Cardiac fibroblast (primary cell): Measurements from ENCODE around the gene FAM114A2.
"Not testable (repeated sequence)": the region's sequence is repeated elsewhere in the genome, so short reads cannot be mapped to it uniquely, and the experiment has no call there.

Source experiments
- DNase-seq, 2 donors: peaks; one replicate each; pipeline versions ENCODE4 v3.0.0 to v3.0.0-alpha.2; 2010; ENCODE audit warnings: low read depth in 2 of 2
- H3K4me3 ChIP-seq, 2 donors: replicated peaks in 1 of 2; 1 replicate in 1 of 2; 2 replicates in 1 of 2; pipeline ENCODE4 v1.5.1; 2011; ENCODE audit warnings: low read depth in 2 of 2, low read length in 2 of 2, mild to moderate bottlenecking in 2 of 2, moderate library complexity in 1 of 2
- CTCF ChIP-seq: IDR thresholded peaks from one replicate; pipeline ENCODE4 v1.5.1; 2011; ENCODE audit warnings: low read depth, mild to moderate bottlenecking, low read length, inconsistent platforms

FAM114A2 gene

DNA sequence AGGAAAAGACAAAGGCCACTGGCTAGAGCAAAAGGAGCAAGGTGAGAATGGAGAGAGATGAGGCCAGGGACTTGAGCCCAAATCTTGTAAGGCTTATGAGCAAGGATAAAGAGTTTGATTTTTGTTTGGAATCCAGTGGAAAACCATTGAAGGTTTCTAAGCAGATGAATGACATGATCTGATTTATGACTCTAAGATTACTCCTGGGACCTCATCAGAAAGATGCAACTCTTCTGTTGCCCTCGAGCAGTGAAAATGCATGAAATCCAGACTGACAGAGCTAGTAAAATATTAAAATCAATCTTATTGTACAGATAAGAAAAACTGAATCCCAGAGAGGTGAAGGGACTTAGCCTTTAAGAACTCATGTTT is 734 bp upstream of the FAM114A2 start:
- no peak for DNase-seq
- peak overlapping the region; percentile 86 to 88 for H3K4me3 ChIP-seq
- TF ChIP-seq CTCF: no peak

DNA sequence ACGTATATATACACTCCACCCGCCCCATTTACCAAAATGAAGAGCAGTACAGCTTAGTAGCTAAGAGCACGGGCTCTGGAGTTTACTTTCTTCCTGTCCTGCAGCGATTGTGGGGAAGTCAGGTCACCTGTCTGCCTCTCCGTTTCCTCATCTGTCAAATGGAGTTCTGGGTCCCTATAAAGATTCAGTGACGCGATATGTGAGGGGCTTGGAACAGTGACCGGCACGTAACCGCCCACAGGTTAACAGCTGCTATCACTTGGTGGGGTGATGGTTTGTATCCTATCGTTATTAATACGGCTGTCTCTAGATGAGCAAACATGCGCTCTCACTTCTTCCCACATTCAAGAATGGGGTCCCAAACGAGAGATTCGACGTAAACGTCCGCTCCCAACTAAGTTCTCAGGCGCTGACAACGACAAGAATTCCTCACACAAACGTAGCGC is 426 bp downstream of the FAM114A2 start:
- DNase-seq: no peak
- peak overlapping the region; percentile 86 to 88 for H3K4me3 ChIP-seq
- TF ChIP-seq CTCF: no peak

DNA sequence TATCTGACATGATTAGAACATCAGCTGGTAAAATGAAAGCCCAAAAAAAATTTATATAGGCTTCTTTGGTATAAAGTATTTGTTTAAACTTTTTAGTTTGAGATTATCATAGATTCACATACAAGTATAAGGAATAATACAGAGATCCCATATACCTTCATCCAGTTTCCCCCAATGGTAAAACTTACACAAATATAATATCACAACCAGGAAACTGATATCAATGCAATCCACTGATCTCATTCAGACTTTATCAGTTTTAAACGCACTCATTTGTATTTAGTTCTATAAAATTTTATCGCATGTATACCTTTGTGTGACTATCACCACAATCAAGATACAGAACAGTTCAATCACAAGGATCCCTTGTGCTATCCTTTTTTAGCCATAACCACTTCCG is 3.8 kb downstream of the FAM114A2 start:
- no peak for DNase-seq
- TF ChIP-seq CTCF: no peak
- no peak overlapping the region for H3K4me3 ChIP-seq

DNA sequence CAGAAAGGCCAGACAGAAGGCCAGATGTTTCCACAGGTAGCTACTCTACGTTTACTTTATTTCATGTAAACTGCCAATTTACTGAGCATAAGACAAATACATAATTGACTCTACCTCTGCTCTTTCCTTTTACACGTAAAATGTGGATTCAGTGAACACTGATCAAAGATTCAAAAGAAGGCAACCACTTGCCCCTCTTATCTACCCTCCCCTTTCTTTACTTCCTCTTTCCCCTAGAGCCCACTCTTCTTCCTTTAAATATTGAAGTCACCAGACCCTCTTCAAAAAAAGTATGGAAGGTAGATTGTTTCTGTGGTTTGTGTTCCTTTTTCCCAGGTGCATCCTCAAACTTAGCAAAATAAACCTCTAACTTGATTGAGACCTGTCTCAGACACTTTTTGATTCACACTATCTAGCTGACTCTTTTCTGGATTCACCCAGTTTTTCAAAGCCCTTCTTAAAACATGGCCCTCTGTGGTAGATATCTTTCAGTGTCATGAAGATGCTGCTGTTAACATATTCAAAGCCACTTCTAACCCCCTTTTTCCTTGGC is 6.7 kb downstream of the FAM114A2 start:
- DNase-seq: no peak
- no peak for TF ChIP-seq CTCF
- H3K4me3 ChIP-seq: no peak overlapping the region

DNA sequence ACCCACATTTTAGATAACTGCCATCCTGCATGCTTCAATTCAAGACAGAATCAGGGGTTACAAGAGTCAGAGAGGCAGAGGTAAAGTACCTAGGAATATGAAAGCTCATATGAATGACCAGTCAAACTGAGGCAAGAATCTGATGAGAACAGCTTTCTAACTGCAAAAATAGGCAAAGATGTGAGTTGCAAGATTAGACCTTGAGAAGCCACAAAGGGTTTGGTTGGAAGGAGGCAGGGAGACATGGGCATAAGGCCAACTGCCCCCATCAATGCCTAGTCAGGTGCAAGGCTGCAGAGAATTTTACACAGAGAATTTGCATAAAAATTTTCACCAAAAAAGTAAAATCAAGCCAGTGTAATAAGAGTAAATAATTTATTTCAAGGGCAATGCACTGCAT is 12.8 kb downstream of the FAM114A2 start:
- no peak for DNase-seq
- H3K4me3 ChIP-seq: no peak overlapping the region
- TF ChIP-seq CTCF: no peak

- not testable (repeated sequence) for H3K4me3 ChIP-seq, DNase-seq
Observed at GRCh38 chr5:154018919-154019318, 19.8 kb downstream of the FAM114A2 start.

- H3K4me3 ChIP-seq: no peak overlapping the region
- no peak for TF ChIP-seq CTCF
- DNase-seq: no peak
Observed at GRCh38 chr5:154015071-154015693, 23.5 kb downstream of the FAM114A2 start.
